K562 (cell line): ENCODE data around the gene ATP5PF. TPM values are rescaled to one million over a fixed set of nuclear protein-coding genes. Genes with fewer than 3 reads are reported as not detected.

Experiments
- ATAC-seq: fragments of 200-7000 bp; cut with Tn5 transposase; 3 replicates; pipeline ENCODE4 v1.9.1; 2020; ENCODE audit warnings: moderate library complexity
- BruUV-seq: library from RNA; stranded (reverse); fragments of 400-500 nt; replicated peaks from 2 replicates; lab custom pipeline; 2021; lab: Mats Ljungman, UMichigan
- CTCF ChIA-PET: fragments of 300-600 bp; formaldehyde crosslinking; extraction: SDS; loops from one replicate; lab custom pipeline; 2021; ENCODE audit warnings: low intra/inter-chr PET ratio; lab: Yijun Ruan, JAX
- POLR2A ChIA-PET: fragments of 300-600, 350-650 bp; sonication (Branson Sonifier 250); formaldehyde crosslinking; extraction: SDS; loops from one replicate; lab custom pipeline; 2021; ENCODE audit warnings: antibody characterized with exemption, inconsistent platforms; lab: Yijun Ruan, JAX
- DNase-seq, 4 experiments: peaks; one replicate each; pipeline versions ENCODE4 v3.0.0 to v3.0.0-alpha.2; 2011 to 2018; ENCODE audit warnings: low spot score in 3 of 4, mixed read lengths in 3 of 4; ENCODE audit errors: extremely low read depth in 1 of 4
- FAIRE-seq: peaks from 2 replicates; lab custom pipeline; 2011; peaks lifted over from hg19 to GRCh38; lab: Jason Lieb, UNC
- H2AFZ ChIP-seq: 2 replicates; pipeline ENCODE4 v1.6.0; 2011; ENCODE audit warnings: low read depth, low read length, control low read depth, inconsistent platforms
- H3K27ac ChIP-seq: fragments of 200-600 bp; 3 replicates; pipeline ENCODE4 v1.8.0; 2011; ENCODE audit warnings: low read depth, mild to moderate bottlenecking, control low read depth, inconsistent platforms, low read length, moderate library complexity, mixed read lengths; ENCODE audit errors: extremely low read depth
- H3K27me3 ChIP-seq, 2 experiments: fragments of 300-600 bp in 1 of 2; 2 replicates in 1 of 2; 3 replicates in 1 of 2; pipeline versions ENCODE4 v1.6.0 to v1.8.0; 2011; ENCODE audit warnings: inconsistent platforms in 2 of 2, low read length in 2 of 2, mild to moderate bottlenecking in 1 of 2, mixed read lengths in 1 of 2, moderate library complexity in 1 of 2; ENCODE audit not compliant: control insufficient read depth in 2 of 2, insufficient read depth in 2 of 2
- H3K36me3 ChIP-seq: fragments of 300-600 bp; 3 replicates; pipeline ENCODE4 v1.8.0; 2011; ENCODE audit warnings: mild to moderate bottlenecking, low read length, inconsistent platforms; ENCODE audit not compliant: control insufficient read depth, insufficient read depth
- H3K4me1 ChIP-seq, 2 experiments: fragments of 200-600 bp in 1 of 2; replicated peaks in 1 of 2; 2 replicates in 1 of 2; 3 replicates in 1 of 2; pipeline versions ENCODE4 v1.5.1 to v1.8.0; 2011; ENCODE audit warnings: inconsistent platforms in 2 of 2, low read length in 2 of 2, mild to moderate bottlenecking in 1 of 2, mixed read lengths in 1 of 2, moderate library complexity in 1 of 2; ENCODE audit not compliant: control insufficient read depth in 2 of 2, insufficient read depth in 2 of 2
- H3K4me2 ChIP-seq: 2 replicates; pipeline ENCODE4 v1.6.1; 2011; ENCODE audit warnings: low read length, control low read depth, inconsistent platforms, mixed read lengths; ENCODE audit not compliant: insufficient read depth
- H3K4me3 ChIP-seq: fragments of 200-600 bp; sonication (generic), shearing (Covaris generic); 2 replicates; pipeline ENCODE4 v1.5.1; 2016; ENCODE audit warnings: control low read depth, inconsistent platforms
- H3K79me2 ChIP-seq: fragments of 200-600 bp; 3 replicates; pipeline ENCODE4 v1.8.0; 2011; ENCODE audit warnings: low read length, inconsistent platforms; ENCODE audit not compliant: control insufficient read depth, insufficient read depth
- H3K9ac ChIP-seq, 2 experiments: 2 replicates each; pipeline versions ENCODE4 v1.6.0 to v1.6.1; 2011; ENCODE audit warnings: low read depth in 2 of 2, low read length in 2 of 2, control low read depth in 1 of 2, inconsistent platforms in 1 of 2, mild to moderate bottlenecking in 1 of 2, mixed read lengths in 1 of 2; ENCODE audit not compliant: insufficient read depth in 1 of 2
- H3K9me1 ChIP-seq: one replicate; pipeline ENCODE4 v1.6.0; 2011; ENCODE audit warnings: inconsistent platforms, mild to moderate bottlenecking, low read length, moderate library complexity; ENCODE audit not compliant: control insufficient read depth, insufficient read depth
- H3K9me3 ChIP-seq: replicated peaks from 2 replicates; pipeline ENCODE4 v1.5.1; 2011; ENCODE audit warnings: low read depth, low read length, inconsistent platforms; ENCODE audit not compliant: control insufficient read depth, insufficient read depth
- H4K20me1 ChIP-seq: replicated peaks from 2 replicates; pipeline ENCODE4 v1.6.1; 2011; ENCODE audit warnings: low read length, inconsistent platforms, mixed read lengths; ENCODE audit not compliant: control insufficient read depth, insufficient read depth
- ETV1 ChIP-seq: fragments of 450-650 bp; conservative IDR thresholded peaks from 2 replicates; pipeline ENCODE4 v1.6.1; 2016; ENCODE audit warnings: missing genetic modification characterization, control low read depth, low read depth, missing compliant biosample characterization
- FOXP1 ChIP-seq: sonication (generic); formaldehyde crosslinking; IDR thresholded peaks from 2 replicates; pipeline ENCODE4 v1.8.0; 2022; ENCODE audit warnings: mild to moderate bottlenecking, missing genetic modification reagents
- POLR2A ChIP-seq: fragments of 450-650 bp; conservative IDR thresholded peaks from 2 replicates; pipeline ENCODE4 v1.6.1; 2016
- POLR2AphosphoS2 ChIP-seq: IDR thresholded peaks from 2 replicates; pipeline ENCODE4 v1.6.1; 2012; ENCODE audit warnings: low read length, improper control_type of control experiment
- SPI1 ChIP-seq: IDR thresholded peaks from 2 replicates; pipeline ENCODE4 v1.6.1; 2011; ENCODE audit warnings: low read depth, low read length, control low read depth, borderline replicate concordance
- ZBTB33 ChIP-seq: sonication (generic); formaldehyde crosslinking; IDR thresholded peaks from 2 replicates; pipeline ENCODE4 v1.8.1; 2023; ENCODE audit warnings: mild to moderate bottlenecking, missing genetic modification reagents
- WGBS: fragments of 100-300 bp; shearing (Covaris generic); methylation state at CpG from one replicate; pipeline ENCODE4 v1.1.6; 2016; ENCODE audit warnings: low coverage, mixed read lengths; ENCODE audit not compliant: insufficient coverage; ENCODE audit errors: missing lambda C conversion rate; 5-methylcytosine and 5-hydroxymethylcytosine counted together
- in situ Hi-C: fragments of 300-500 bp; cut with MboI; formaldehyde crosslinking; loops from 4 replicates; pipeline ENCODE4 v1.15.0; 2018; ENCODE audit warnings: inconsistent platforms, mixed read lengths
- intact Hi-C: fragments of 100-400 bp; cut with micrococcal nuclease; formaldehyde crosslinking; loops from 2 replicates; pipeline ENCODE4 v1.14.2; 2022
- polyA plus RNA-seq, 8 experiments: library from polyadenylated mRNA; depleted of rRNA in 4 of 8; stranded (reverse) in 5 of 8; unstranded in 3 of 8; fragments of >200 nt; fragmentation: Nextera tagmentation in 2 of 8; fragmentation: Illumina TruSeq in 1 of 8; extraction: Ambion mirVana in 2 of 8; extraction: Trizol in 1 of 8; gene quantifications; 2 replicates each; pipeline versions ENCODE4 v1.2.1 to v1.2.3, GENCODE V29; 2011 to 2014; ENCODE audit warnings: inconsistent platforms in 1 of 8, missing spikeins in 1 of 8
- total RNA-seq, 7 experiments: library from RNA; depleted of rRNA in 6 of 7; stranded (reverse); fragments of >200 nt in 6 of 7; fragmentation: Illumina TruSeq in 2 of 7; extraction: Trizol in 2 of 7; gene quantifications; 2 replicates each; pipeline versions ENCODE4 v1.2.1 to v1.2.3, GENCODE V29; 2011 to 2021; ENCODE audit warnings: low replicate concordance in 1 of 7

ATP5PF gene
- total and polyA plus RNA-seq, 9 of the 15 experiments (the other 6 are each of a cell fraction or from before 2014, with no cell fraction given): 242 to 2,488 (median 533) TPM

- Histone ChIP-seq H3K36me3 (peaks cover 58% of the 10 kb centered on the region), H3K9me1 (peaks cover under 1% of the 10 kb centered on the region), H3K27ac (no peak overlapping the region), H3K79me2 (peaks cover 18% of the 10 kb centered on the region; the same call in 2 of the 3 replicates), H3K9me3 (no peaks in the 10 kb centered on the region), H3K4me3 (no peak overlapping the region), H4K20me1 (peaks cover 4% of the 10 kb centered on the region; the same call in 1 of the 2 replicates), H3K4me1 (peaks cover 0 to 4% of the 10 kb centered on the region in 2 experiments; a peak in 3 of 5 replicates), H3K9ac (no peak overlapping the region), H3K27me3 (no peaks in the 10 kb centered on the region), H2AFZ (no peak overlapping the region), H3K4me2 (no peak overlapping the region)
- intact Hi-C loops (no loop called here), in situ Hi-C loops (no loop called here)
- DNase-seq: no peak
- ChIA-PET CTCF (no interaction called here), POLR2A (interaction anchor here (2.5 kb wide), 1 partner anchor 11 kb away, joined by 9 read pairs; no protein-coding TSS in a partner anchor)
- no TSS peak for BruUV-seq
- TF ChIP-seq SPI1 (peak; percentile 81), FOXP1 (CRISPR knock-in tag) (no peak)
- peak; percentile 7; the same call in 2 of the 3 replicates for ATAC-seq
- WGBS: 63% methylated on average over 3 of the region's 3 CpGs
- FAIRE-seq: peak; percentile 23
These were observed 12.1 kb downstream of the ATP5PF start for GRCh38 chr21:25722631-25723030.

- no TSS peak for BruUV-seq
- H3K9me1 ChIP-seq: peaks cover 3% of the 10 kb centered on the region
- ATAC-seq: no peak
- in situ Hi-C loops (no loop called here), intact Hi-C loops (no loop called here)
- no peak overlapping the region for H3K4me2 ChIP-seq
- no peak overlapping the region for H3K4me3 ChIP-seq
- H3K4me1 ChIP-seq: peaks cover 0 to 9% of the 10 kb centered on the region in 2 experiments; a peak in 3 of 5 replicates
- H3K9ac ChIP-seq: no peak overlapping the region
- 92% methylated on average over 3 of the region's 3 CpGs for WGBS
- ChIA-PET POLR2A (interaction anchor here (1.4 to 2.5 kb wide), 2 partner anchors 7 to 12 kb away, joined by 3 to 9 read pairs; no protein-coding TSS in a partner anchor), CTCF (no interaction called here)
- TF ChIP-seq ZBTB33 (no peak), ETV1 (tag) (no peak), POLR2A (0 out of 2 replicates have a peak, but pooled peaks have one; percentile 29), POLR2AphosphoS2 (0 out of 2 replicates have a peak, but pooled peaks have one; percentile 13)
- no peaks in the 10 kb centered on the region for H3K9me3 ChIP-seq
- H3K36me3 ChIP-seq: peaks cover 52% of the 10 kb centered on the region
- no peak overlapping the region for H3K27ac ChIP-seq
- no peak overlapping the region for H2AFZ ChIP-seq
- no peak for DNase-seq
- peaks cover 4% of the 10 kb centered on the region; the same call in 1 of the 2 replicates for H4K20me1 ChIP-seq
- FAIRE-seq: no peak
- H3K27me3 ChIP-seq: no peaks in the 10 kb centered on the region
- H3K79me2 ChIP-seq: peaks cover 12% of the 10 kb centered on the region; the same call in 2 of the 3 replicates
These were observed 12.7 kb downstream of the ATP5PF start for GRCh38 chr21:25721987-25722386.
